ENCODE results near the gene CLIP3. TPM values are rescaled to one million over a fixed set of nuclear protein-coding genes. Genes with fewer than 3 reads are reported as not detected.

CLIP3 gene
- total and polyA plus RNA-seq, 2 donors (not counting 1 experiment from before 2014, with no cell fraction given): 14.7 to 19.8 TPM

- peak overlapping the region; percentile 59 for H3K4me2 ChIP-seq (ENCODE audit: extremely low read depth, insufficient read depth, low read length)
- peaks cover 11% of the 10 kb centered on the region for H3K4me1 ChIP-seq (ENCODE audit: control insufficient read depth, extremely low read depth, insufficient read depth, low read length)
- H3K4me3 ChIP-seq (replicated peaks in 1 of 4; ENCODE audit: control extremely low read depth in 1 of 4, insufficient read depth in 1 of 4, low read depth in 3 of 4, low read length in 4 of 4): peak overlapping the region; percentile 15 to 51 (median 18)
- H3K79me2 ChIP-seq (ENCODE audit: control insufficient read depth, insufficient read depth, low read length): peaks cover 4% of the 10 kb centered on the region
- DNase-seq (ENCODE audit: low read depth in 2 of 2): no peak
- no peak overlapping the region for H3K27ac ChIP-seq (ENCODE audit: insufficient read depth, low read length)
- no peaks in the 10 kb centered on the region for H3K36me3 ChIP-seq (ENCODE audit: control insufficient read depth, insufficient read depth, low read length)
- no peaks in the 10 kb centered on the region for H4K20me1 ChIP-seq (ENCODE audit: control insufficient read depth, extremely low read depth, insufficient read depth, low read length)
- TF ChIP-seq, protein P1, sequence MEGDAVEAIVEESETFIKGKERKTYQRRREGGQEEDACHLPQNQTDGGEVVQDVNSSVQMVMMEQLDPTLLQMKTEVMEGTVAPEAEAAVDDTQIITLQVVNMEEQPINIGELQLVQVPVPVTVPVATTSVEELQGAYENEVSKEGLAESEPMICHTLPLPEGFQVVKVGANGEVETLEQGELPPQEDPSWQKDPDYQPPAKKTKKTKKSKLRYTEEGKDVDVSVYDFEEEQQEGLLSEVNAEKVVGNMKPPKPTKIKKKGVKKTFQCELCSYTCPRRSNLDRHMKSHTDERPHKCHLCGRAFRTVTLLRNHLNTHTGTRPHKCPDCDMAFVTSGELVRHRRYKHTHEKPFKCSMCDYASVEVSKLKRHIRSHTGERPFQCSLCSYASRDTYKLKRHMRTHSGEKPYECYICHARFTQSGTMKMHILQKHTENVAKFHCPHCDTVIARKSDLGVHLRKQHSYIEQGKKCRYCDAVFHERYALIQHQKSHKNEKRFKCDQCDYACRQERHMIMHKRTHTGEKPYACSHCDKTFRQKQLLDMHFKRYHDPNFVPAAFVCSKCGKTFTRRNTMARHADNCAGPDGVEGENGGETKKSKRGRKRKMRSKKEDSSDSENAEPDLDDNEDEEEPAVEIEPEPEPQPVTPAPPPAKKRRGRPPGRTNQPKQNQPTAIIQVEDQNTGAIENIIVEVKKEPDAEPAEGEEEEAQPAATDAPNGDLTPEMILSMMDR (conservative IDR thresholded peaks at IDR 0.05 in 1 of 2, IDR thresholded peaks at IDR 0.05 in 1 of 2; ENCODE audit: low read depth in 1 of 2, low read length in 2 of 2): no peak
- no peak for TF ChIP-seq EZH2 (IDR thresholded peaks at IDR 0.05; ENCODE audit: low read length, missing control alignments)
- H3K9ac ChIP-seq (ENCODE audit: insufficient read depth, low read length): no peak overlapping the region
- no peaks in the 10 kb centered on the region for H3K9me3 ChIP-seq (ENCODE audit: control insufficient read depth, insufficient read depth, low read depth, low read length)
- no peaks in the 10 kb centered on the region for H3K27me3 ChIP-seq (ENCODE audit: control insufficient read depth, insufficient read depth, low read length)
- peak overlapping the region; percentile 39 for H2AFZ ChIP-seq (ENCODE audit: low read length)
Measured at GRCh38 chr19:36009633-36010379, 22.9 kb downstream of the CLIP3 start.

GRCh38 chr19:36009220-36009619 is 23.5 kb downstream of the CLIP3 start:
- Histone ChIP-seq H3K4me2 (ENCODE audit: extremely low read depth, insufficient read depth, low read length) (peak overlapping the region; percentile 59), H2AFZ (ENCODE audit: low read length) (peak overlapping the region; percentile 41), H3K36me3 (ENCODE audit: control insufficient read depth, insufficient read depth, low read length) (no peaks in the 10 kb centered on the region), H3K4me1 (ENCODE audit: control insufficient read depth, extremely low read depth, insufficient read depth, low read length) (peaks cover 7% of the 10 kb centered on the region), H3K79me2 (ENCODE audit: control insufficient read depth, insufficient read depth, low read length) (peaks cover 4% of the 10 kb centered on the region), H3K9ac (ENCODE audit: insufficient read depth, low read length) (peak overlapping the region; percentile 46), H4K20me1 (ENCODE audit: control insufficient read depth, extremely low read depth, insufficient read depth, low read length) (no peaks in the 10 kb centered on the region), H3K27me3 (ENCODE audit: control insufficient read depth, insufficient read depth, low read length) (no peaks in the 10 kb centered on the region), H3K9me3 (ENCODE audit: control insufficient read depth, insufficient read depth, low read depth, low read length) (no peaks in the 10 kb centered on the region), H3K27ac (ENCODE audit: insufficient read depth, low read length) (no peak overlapping the region), H3K4me3 (replicated peaks in 1 of 4; ENCODE audit: control extremely low read depth in 1 of 4, insufficient read depth in 1 of 4, low read depth in 3 of 4, low read length in 4 of 4) (peak overlapping the region; percentile 15 to 51 (median 29))
- TF ChIP-seq EZH2 (IDR thresholded peaks at IDR 0.05; ENCODE audit: low read length, missing control alignments): no peak
- TF ChIP-seq, protein P1 (conservative IDR thresholded peaks at IDR 0.05 in 1 of 2, IDR thresholded peaks at IDR 0.05 in 1 of 2; ENCODE audit: low read depth in 1 of 2, low read length in 2 of 2): no peak
- peak; percentile 48 to 67 for DNase-seq (ENCODE audit: low read depth in 2 of 2)

DNA sequence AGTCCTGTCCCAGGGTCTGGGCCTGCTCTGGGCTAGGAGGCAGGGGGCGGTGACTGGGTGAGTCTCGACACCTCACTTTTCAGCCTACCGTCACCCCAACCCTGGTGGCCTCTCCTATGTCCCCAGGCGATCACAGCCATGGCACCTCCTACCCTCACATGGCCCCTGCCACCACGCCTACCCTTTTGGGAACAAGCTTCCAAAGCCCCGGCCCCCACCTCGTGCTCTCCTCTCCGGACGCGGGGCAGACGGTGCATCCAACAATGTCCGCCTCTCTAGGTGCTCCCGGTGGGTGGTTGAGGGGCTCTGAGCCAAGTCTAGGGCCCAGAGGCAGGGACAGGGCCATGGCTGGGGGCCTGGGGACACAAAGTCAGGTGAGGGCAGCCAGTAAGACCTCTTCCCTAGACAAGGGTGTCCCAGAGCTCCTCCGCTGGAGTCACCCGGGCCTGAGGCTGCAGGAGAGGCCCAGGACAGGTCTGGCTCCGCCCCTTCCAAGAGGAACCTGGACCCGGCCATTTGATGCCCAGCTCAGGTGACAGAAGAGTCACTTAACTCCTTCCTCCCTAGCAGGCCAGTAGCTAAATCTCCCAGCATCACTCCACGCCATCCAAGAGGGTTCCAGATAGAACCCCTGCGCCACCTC is 24.2 kb downstream of the CLIP3 start, which contains the start of gene SYNE4:
SYNE4 (minus strand) TSS at position 478 of the 643 bp plus-strand sequence; CDS start at position 346, 132 bp downstream.
- Histone ChIP-seq H3K36me3 (ENCODE audit: control insufficient read depth, insufficient read depth, low read length) (no peaks in the 10 kb centered on the region), H3K4me2 (ENCODE audit: extremely low read depth, insufficient read depth, low read length) (peak within 1 kb of the TSS; percentile 59), H4K20me1 (ENCODE audit: control insufficient read depth, extremely low read depth, insufficient read depth, low read length) (no peaks in the 10 kb centered on the region), H3K9me3 (ENCODE audit: control insufficient read depth, insufficient read depth, low read depth, low read length) (no peaks in the 10 kb centered on the region), H3K9ac (ENCODE audit: insufficient read depth, low read length) (peak within 1 kb of the TSS; percentile 46), H3K79me2 (ENCODE audit: control insufficient read depth, insufficient read depth, low read length) (peaks cover 4% of the 10 kb centered on the region), H3K27me3 (ENCODE audit: control insufficient read depth, insufficient read depth, low read length) (no peaks in the 10 kb centered on the region), H3K4me3 (replicated peaks in 1 of 4; ENCODE audit: control extremely low read depth in 1 of 4, insufficient read depth in 1 of 4, low read depth in 3 of 4, low read length in 4 of 4) (peak within 1 kb of the TSS; percentile 15 to 51 (median 29)), H2AFZ (ENCODE audit: low read length) (peak within 1 kb of the TSS; percentile 41), H3K4me1 (ENCODE audit: control insufficient read depth, extremely low read depth, insufficient read depth, low read length) (peaks cover 6% of the 10 kb centered on the region), H3K27ac (ENCODE audit: insufficient read depth, low read length) (no peak within 1 kb of the TSS)
- DNase-seq (ENCODE audit: low read depth in 2 of 2): no peak
- TF ChIP-seq, protein P1 (conservative IDR thresholded peaks at IDR 0.05 in 1 of 2, IDR thresholded peaks at IDR 0.05 in 1 of 2; ENCODE audit: low read depth in 1 of 2, low read length in 2 of 2): no peak

Measured in fibroblast of lung (primary cell).